Left lung (tissue), 10 donors: ENCODE measurements around the gene SENP5. TPM values are rescaled to one million over a fixed set of nuclear protein-coding genes. Genes with fewer than 3 reads are reported as not detected.

ENCODE experiments used
- ATAC-seq: fragments of 200-7000 bp; cut with Tn5 transposase; one replicate; pipeline ENCODE4 v1.9.1; 2020; ENCODE audit warnings: moderate library complexity
- DNase-seq, 4 donors: peaks; one replicate each; pipeline ENCODE4 v3.0.0-alpha.2; 2013 to 2020
- H3K27ac ChIP-seq, 2 donors: fragments of 200-600 bp; sonication (generic) in 1 of 2; one replicate each; pipeline versions ENCODE4 v1.5.0 to v1.8.0; 2020 to 2021
- H3K27me3 ChIP-seq, 2 donors: fragments of 200-600 bp; sonication (generic) in 1 of 2; one replicate each; pipeline versions ENCODE4 v1.5.0 to v1.8.0; 2020 to 2021
- H3K36me3 ChIP-seq, 2 donors: fragments of 200-600 bp; sonication (generic) in 1 of 2; one replicate each; pipeline versions ENCODE4 v1.5.0 to v1.8.0; 2020 to 2021
- H3K4me1 ChIP-seq, 2 donors: fragments of 200-600 bp; one replicate each; pipeline ENCODE4 v1.8.0; 2021
- H3K4me3 ChIP-seq, 2 donors: fragments of 200-600 bp; sonication (generic) in 1 of 2; one replicate each; pipeline versions ENCODE4 v1.5.0 to v1.8.0; 2020 to 2021; ENCODE audit warnings: mild to moderate bottlenecking in 1 of 2
- H3K9me3 ChIP-seq, 2 donors: fragments of 200-600 bp; sonication (generic) in 1 of 2; one replicate each; pipeline versions ENCODE4 v1.5.0 to v1.8.0; 2020 to 2021
- intact Hi-C, 2 donors: fragments of 100-400 bp; cut with DNase I; formaldehyde crosslinking; loops; one replicate each; pipeline versions ENCODE4 v1.11.2 to v1.14.2; 2022
- polyA plus RNA-seq, 6 donors: library from polyadenylated mRNA; unstranded; fragments of 120-200 nt; gene quantifications; one replicate each; pipeline ENCODE4 v1.2.1, GENCODE V29; 2013; ENCODE audit not compliant: insufficient read length in 6 of 6
- total RNA-seq, 2 donors: library from RNA; stranded (reverse); fragmentation: NEBNext Ultra II Directional; extraction: Animal tissue kit (Norgen Biotek cat#: 25700); gene quantifications; one replicate each; pipeline ENCODE4 v1.2.1, GENCODE V29; 2021
- TF ChIP-seq, protein P1 (sequence below), 2 donors: fragments of 200-600 bp; sonication (generic) in 1 of 2; IDR thresholded peaks; one replicate each; pipeline versions ENCODE4 v1.5.0 to v1.8.0; 2021; ENCODE audit warnings: antibody characterized with exemption in 2 of 2
- donor health status: DM: no; HTN: yes; CAD: no.
- donor health status: DM: no; HTN: no; CAD: no.

The SENP5 gene
- total and polyA plus RNA-seq, 8 donors, result 25.2 to 43.8 (median 30.0) TPM

DNA sequence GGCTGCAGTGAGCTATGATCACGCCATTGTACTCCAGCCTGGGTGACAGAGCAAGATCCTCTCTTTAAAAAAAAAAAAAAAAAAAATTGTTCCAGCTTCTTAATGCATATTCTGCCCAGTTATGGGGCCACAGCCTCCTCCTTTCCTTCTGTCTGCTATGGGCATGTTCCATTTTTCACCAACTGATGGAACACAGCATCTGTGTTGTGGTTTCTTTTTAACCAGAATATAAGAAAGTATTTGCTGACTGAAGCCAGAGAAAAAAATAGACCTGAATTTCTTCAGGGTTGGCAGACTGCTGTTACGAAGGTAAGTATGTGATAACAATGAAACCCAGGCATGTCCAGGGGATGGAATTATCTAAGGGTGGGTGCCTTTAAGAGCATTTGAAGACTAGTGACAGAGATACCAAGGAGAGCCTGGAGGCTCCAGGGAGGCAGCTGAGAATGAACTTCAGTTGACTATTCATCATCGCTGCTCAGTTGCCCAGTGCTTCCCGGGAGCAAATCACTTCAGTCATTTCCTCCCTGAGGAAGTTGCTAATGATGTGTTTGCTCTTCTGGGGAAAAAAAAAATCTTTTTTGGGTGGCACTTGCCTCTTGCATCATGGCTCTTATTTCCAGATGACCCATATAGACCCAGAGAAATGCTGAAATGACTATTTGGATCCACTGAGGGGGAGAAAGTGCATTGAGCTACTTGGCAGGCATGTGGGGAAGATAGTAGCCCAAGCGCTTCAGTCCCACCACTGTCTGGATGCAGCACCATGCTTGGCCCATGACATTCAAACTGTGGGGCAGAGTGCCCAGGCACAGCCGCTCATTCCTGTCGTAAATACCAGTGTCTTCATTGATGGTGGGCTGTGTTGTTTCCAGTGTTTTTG, 60.1 kb downstream of the SENP5 start:
- Histone ChIP-seq H3K4me3 (no peak overlapping the region), H3K36me3 (peaks cover 0 to 66% of the 10 kb centered on the region in 2 donors), H3K27me3 (no peaks in the 10 kb centered on the region), H3K4me1 (no peaks in the 10 kb centered on the region), H3K27ac (no peak overlapping the region), H3K9me3 (no peaks in the 10 kb centered on the region)
- ATAC-seq, result no peak
- TF ChIP-seq, protein P1, sequence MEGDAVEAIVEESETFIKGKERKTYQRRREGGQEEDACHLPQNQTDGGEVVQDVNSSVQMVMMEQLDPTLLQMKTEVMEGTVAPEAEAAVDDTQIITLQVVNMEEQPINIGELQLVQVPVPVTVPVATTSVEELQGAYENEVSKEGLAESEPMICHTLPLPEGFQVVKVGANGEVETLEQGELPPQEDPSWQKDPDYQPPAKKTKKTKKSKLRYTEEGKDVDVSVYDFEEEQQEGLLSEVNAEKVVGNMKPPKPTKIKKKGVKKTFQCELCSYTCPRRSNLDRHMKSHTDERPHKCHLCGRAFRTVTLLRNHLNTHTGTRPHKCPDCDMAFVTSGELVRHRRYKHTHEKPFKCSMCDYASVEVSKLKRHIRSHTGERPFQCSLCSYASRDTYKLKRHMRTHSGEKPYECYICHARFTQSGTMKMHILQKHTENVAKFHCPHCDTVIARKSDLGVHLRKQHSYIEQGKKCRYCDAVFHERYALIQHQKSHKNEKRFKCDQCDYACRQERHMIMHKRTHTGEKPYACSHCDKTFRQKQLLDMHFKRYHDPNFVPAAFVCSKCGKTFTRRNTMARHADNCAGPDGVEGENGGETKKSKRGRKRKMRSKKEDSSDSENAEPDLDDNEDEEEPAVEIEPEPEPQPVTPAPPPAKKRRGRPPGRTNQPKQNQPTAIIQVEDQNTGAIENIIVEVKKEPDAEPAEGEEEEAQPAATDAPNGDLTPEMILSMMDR (IDR thresholded peaks at IDR 0.05), result no peak
- intact Hi-C loops, result no loop called here
- DNase-seq, result no peak

DNA sequence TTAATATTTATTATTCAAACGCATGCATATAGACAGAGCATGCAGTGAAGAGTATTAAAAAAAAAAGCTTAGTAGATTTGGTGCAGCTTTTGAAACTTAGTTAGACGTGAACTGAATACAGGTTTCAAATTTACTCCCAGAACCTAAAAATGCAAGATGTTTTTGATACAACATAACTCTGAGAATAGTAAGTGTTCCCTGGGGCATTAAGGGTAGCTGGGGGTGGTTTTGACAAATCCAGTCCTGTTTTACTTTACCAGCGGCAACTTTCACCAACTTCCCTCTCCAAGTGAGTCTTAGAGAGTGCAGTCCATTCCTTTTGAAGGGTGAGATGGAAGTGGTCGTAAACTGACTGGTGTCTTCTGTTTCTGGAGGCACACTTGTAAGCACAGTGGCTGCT, 63.4 kb downstream of the SENP5 start:
- peaks cover 0 to 84% of the 10 kb centered on the region in 2 donors for H3K36me3 ChIP-seq
- no peak for ATAC-seq
- no peaks in the 10 kb centered on the region for H3K9me3 ChIP-seq

DNA sequence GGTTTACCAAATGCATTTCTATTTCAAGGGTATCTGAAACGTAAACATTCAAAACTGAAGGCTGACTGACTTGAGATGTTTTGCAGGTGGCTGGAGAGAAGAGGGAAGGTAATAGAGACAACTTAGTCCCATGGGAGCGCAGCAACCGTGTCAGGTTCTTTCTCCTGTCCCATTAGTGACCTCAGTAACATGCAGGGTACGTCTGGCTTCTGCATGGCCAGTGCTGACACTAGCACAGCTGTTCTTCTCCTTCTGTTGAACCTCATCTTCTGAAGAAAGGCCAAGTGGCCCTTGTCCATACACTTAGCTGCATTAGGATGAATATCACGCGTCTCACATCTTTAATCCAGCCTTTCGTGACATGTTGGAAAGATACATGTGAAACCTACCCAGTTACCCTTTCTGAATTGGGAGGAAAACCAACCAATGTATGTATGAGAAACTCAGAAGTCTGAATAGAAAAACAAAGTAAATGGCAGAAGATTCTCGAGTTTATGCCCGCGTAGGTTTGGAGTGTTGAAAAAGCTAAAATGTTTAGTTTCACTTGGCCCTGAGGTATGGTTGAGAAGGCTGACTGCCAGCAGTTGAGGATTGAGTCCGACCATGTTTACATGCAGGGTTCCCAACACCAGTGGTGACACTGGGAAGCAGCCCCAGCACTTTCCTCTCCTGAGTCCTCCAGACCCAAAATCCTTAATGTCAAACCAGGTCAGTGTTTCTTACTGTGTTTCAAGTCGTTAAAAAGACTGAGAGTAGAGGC, 64.3 kb downstream of the SENP5 start:
- ATAC-seq (no peak), DNase-seq (no peak)
- H3K9me3 ChIP-seq, result no peaks in the 10 kb centered on the region
- no peak overlapping the region for H3K4me3 ChIP-seq
- TF ChIP-seq, protein P1 (IDR thresholded peaks at IDR 0.05), result no peak
- H3K36me3 ChIP-seq, result peaks cover 0 to 92% of the 10 kb centered on the region in 2 donors
- no peaks in the 10 kb centered on the region for H3K4me1 ChIP-seq
- no peaks in the 10 kb centered on the region for H3K27me3 ChIP-seq
- H3K27ac ChIP-seq, result no peak overlapping the region
- intact Hi-C loops, result no loop called here

More for the DNA sequence above, 63.4 kb downstream of the SENP5 start:
- Histone ChIP-seq H3K4me3 (no peak overlapping the region), H3K27ac (no peak overlapping the region), H3K27me3 (no peaks in the 10 kb centered on the region), H3K4me1 (no peaks in the 10 kb centered on the region)
- TF ChIP-seq, protein P1 (IDR thresholded peaks at IDR 0.05), result no peak
- no peak for DNase-seq
- intact Hi-C loops, result no loop called here

DNA sequence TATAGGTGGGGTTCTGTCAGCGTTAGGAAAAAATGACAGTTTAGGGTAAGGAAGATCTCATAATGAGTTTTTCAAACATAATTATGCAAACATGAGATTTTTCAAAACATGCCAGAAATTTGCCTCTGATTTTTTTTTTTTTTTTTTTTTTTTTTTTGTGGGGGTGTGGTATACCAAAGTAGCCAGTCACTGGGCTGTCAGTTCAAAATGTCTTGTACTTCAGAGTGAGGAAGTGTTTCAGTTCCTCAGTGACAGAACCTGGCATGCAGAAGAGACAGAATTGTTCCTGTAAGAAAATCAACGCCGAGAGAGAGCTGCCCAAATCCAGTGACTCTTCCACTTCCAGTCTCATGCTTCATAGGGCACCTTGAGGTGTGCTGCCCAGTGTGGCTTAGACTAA, 64.9 kb downstream of the SENP5 start:
- H3K9me3 ChIP-seq, result no peaks in the 10 kb centered on the region
- no peaks in the 10 kb centered on the region for H3K4me1 ChIP-seq
- no peak for DNase-seq
- TF ChIP-seq, protein P1 (IDR thresholded peaks at IDR 0.05), result no peak
- H3K4me3 ChIP-seq, result no peak overlapping the region
- intact Hi-C loops, result no loop called here
- peaks cover 0 to 97% of the 10 kb centered on the region in 2 donors for H3K36me3 ChIP-seq
- no peaks in the 10 kb centered on the region for H3K27me3 ChIP-seq
- no peak for ATAC-seq
- no peak overlapping the region for H3K27ac ChIP-seq

DNA sequence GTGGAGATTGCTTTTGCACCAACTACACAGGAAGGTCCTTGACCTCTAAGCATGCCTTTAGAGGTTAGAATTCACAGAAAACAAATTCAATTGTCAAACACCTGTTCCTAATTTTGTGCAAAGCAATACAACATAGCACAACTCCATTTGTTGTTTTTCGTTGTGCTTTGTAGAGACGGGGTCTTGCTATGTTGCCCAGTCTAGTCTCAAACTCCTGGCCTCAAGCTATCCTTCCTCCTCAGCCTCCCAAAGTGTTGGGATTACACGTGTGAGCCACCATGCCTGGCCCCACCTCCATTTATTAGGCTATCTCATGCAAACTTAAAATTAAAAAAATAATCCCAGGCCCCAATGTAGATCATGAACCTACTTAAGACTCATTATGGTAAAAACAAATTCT, 68.6 kb downstream of the SENP5 start:
- H3K36me3 ChIP-seq, result peaks cover 0 to 82% of the 10 kb centered on the region in 2 donors
- no peak for DNase-seq
- peaks cover 8 to 17% of the 10 kb centered on the region in 2 donors for H3K4me1 ChIP-seq
- no peak overlapping the region for H3K27ac ChIP-seq
- no peaks in the 10 kb centered on the region for H3K9me3 ChIP-seq
- intact Hi-C loops, result no loop called here
- ATAC-seq, result no peak
- TF ChIP-seq, protein P1 (IDR thresholded peaks at IDR 0.05), result no peak
- H3K4me3 ChIP-seq, result no peak overlapping the region
- no peaks in the 10 kb centered on the region for H3K27me3 ChIP-seq
